ENCODE measurements around the gene RPL41.
A peak's percentile ranks its signal among the peaks of the same experiment; 100 is the strongest.
"Not testable (repeated sequence)": the region's sequence is repeated elsewhere in the genome, so short reads cannot be mapped to it uniquely, and the experiment has no call there.

The RPL41 gene

DNA sequence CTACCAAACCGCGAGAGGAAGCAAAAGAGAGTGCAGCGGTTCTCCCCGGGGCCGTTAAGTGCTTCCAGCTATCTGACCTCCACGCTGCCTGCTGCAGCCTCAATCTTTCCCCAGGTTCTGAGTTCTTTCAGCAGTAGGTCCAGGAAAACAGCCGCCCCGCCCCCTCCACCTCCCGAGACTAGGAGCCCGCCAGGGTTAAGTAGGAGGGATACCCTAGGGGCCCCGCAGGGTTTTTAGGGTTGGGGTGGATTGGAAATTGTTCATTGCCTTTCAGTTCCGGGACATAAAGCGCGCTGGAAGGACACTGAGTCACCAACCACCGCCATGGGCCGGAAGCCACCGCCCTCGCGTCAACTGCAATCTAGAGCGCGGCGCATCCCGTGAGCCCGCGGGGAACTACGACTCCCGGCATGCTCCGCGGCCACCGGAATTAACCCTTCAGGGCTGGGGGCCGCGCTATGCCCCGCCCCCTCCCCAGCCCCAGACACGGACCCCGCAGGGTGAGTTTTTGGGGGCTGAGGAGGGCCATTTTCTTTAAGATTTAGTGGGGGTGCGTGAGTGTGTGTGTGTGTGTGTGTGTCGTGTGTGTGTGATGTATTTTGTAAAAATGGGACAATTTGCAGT, 35.8 kb downstream of the RPL41 start, which contains the start of gene MYL6B:
Gene MYL6B (plus strand): TSS at position 456 of the 624 bp plus-strand sequence. CDS start 1,332 bp downstream, outside the sequence.
- peak; percentile 89 for DNase-seq (ENCODE audit: low read depth, low spot score)
- peak within 1 kb of the TSS; percentile 56 for H3K4me3 ChIP-seq (ENCODE audit: insufficient read length, low read depth)
- H3K9me3 ChIP-seq (ENCODE audit: insufficient read depth, low read length): no peaks in the 10 kb centered on the region
- H3K9ac ChIP-seq (ENCODE audit: insufficient read length, low read depth): peak within 1 kb of the TSS; percentile 85
- peaks cover 5% of the 10 kb centered on the region for H3K4me1 ChIP-seq (ENCODE audit: insufficient read depth, insufficient read length)
- TF ChIP-seq ZNF274 (IDR thresholded peaks at IDR 0.05; ENCODE audit: low read depth, low read length): no peak
- peak; percentile 44 for TF ChIP-seq YY1 (IDR thresholded peaks at IDR 0.05; ENCODE audit: insufficient read depth, insufficient read length)
- H3K27me3 ChIP-seq (ENCODE audit: insufficient read depth, insufficient read length): no peaks in the 10 kb centered on the region
- peaks cover 22% of the 10 kb centered on the region for H3K36me3 ChIP-seq (ENCODE audit: insufficient read depth, insufficient read length, low read length)

- Histone ChIP-seq H3K36me3 (ENCODE audit: insufficient read depth, insufficient read length, low read length) (peaks cover 22% of the 10 kb centered on the region), H3K4me3 (ENCODE audit: insufficient read length, low read depth) (peak overlapping the region; percentile 56), H3K9me3 (ENCODE audit: insufficient read depth, low read length) (no peaks in the 10 kb centered on the region), H3K27me3 (ENCODE audit: insufficient read depth, insufficient read length) (no peaks in the 10 kb centered on the region), H3K4me1 (ENCODE audit: insufficient read depth, insufficient read length) (peaks cover 5% of the 10 kb centered on the region), H3K9ac (ENCODE audit: insufficient read length, low read depth) (peak overlapping the region; percentile 85)
- DNase-seq (ENCODE audit: low read depth, low spot score): no peak
- TF ChIP-seq ZNF274 (IDR thresholded peaks at IDR 0.05; ENCODE audit: low read depth, low read length): no peak
Observed at GRCh38 chr12:56152756-56153677, 36.6 kb downstream of the RPL41 start.

DNA sequence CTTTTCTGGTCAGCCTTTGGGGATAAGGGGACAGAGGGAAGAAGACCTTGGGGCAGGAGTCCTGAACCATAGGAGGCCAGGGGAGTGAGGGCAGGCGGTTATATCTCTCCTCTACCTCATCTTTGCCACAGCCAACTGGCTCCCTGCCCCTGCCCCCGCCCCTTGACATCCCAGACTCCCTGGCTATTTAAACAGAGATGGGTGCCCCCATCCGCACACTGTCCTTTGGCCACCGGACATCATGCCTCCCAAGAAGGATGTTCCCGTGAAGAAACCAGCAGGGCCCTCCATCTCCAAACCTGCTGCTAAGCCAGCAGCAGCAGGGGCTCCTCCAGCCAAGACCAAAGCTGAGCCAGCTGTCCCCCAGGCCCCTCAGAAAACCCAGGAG, 37.2 kb downstream of the RPL41 start:
- Histone ChIP-seq H3K4me1 (ENCODE audit: insufficient read depth, insufficient read length) (peaks cover 5% of the 10 kb centered on the region), H3K36me3 (ENCODE audit: insufficient read depth, insufficient read length, low read length) (peaks cover 25% of the 10 kb centered on the region), H3K27me3 (ENCODE audit: insufficient read depth, insufficient read length) (no peaks in the 10 kb centered on the region), H3K4me3 (ENCODE audit: insufficient read length, low read depth) (no peak overlapping the region), H3K9me3 (ENCODE audit: insufficient read depth, low read length) (no peaks in the 10 kb centered on the region), H3K9ac (ENCODE audit: insufficient read length, low read depth) (peak overlapping the region; percentile 85)
- DNase-seq (ENCODE audit: low read depth, low spot score): no peak
- no peak for TF ChIP-seq ZNF274 (IDR thresholded peaks at IDR 0.05; ENCODE audit: low read depth, low read length)

DNA sequence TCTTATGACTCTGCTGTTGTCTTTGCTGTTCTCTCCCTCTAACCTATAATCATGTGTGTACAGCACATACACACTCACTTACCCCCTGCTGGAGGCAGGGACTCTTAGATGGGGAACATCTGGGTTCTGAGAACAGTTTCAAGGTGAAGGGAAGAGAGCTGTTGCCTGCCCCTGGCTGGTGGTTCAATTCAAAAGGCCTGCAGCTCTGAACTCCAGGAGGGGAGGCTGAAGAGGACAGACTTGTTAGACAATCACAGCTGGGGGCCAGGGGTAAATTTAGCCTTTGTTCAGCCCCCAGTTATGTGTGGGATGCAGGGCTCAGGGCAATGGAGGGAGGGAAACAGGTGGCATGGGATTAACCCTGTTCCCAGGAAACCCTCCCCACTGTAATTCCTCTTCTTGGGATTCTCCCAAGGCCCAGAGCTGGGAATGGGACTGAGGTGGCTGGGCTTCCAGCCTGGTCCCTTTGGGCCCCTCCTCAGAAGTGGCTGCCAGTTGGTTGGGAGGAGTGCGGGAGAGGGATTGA, 37.9 kb downstream of the RPL41 start:
- no peaks in the 10 kb centered on the region for H3K9me3 ChIP-seq (ENCODE audit: insufficient read depth, low read length)
- no peak overlapping the region for H3K4me3 ChIP-seq (ENCODE audit: insufficient read length, low read depth)
- no peaks in the 10 kb centered on the region for H3K27me3 ChIP-seq (ENCODE audit: insufficient read depth, insufficient read length)
- H3K9ac ChIP-seq (ENCODE audit: insufficient read length, low read depth): no peak overlapping the region
- H3K36me3 ChIP-seq (ENCODE audit: insufficient read depth, insufficient read length, low read length): peaks cover 31% of the 10 kb centered on the region
- DNase-seq (ENCODE audit: low read depth, low spot score): no peak
- TF ChIP-seq YY1 (IDR thresholded peaks at IDR 0.05; ENCODE audit: insufficient read depth, insufficient read length) (no peak), SUZ12 (IDR thresholded peaks at IDR 0.05; ENCODE audit: extremely low read depth, insufficient read depth, insufficient read length) (no peak), ZNF274 (IDR thresholded peaks at IDR 0.05; ENCODE audit: low read depth, low read length) (no peak)
- peaks cover 5% of the 10 kb centered on the region for H3K4me1 ChIP-seq (ENCODE audit: insufficient read depth, insufficient read length)

GRCh38 chr12:56154818-56155217, 38.4 kb downstream of the RPL41 start:
- peaks cover 37% of the 10 kb centered on the region for H3K36me3 ChIP-seq (ENCODE audit: insufficient read depth, insufficient read length, low read length)
- peaks cover 5% of the 10 kb centered on the region for H3K4me1 ChIP-seq (ENCODE audit: insufficient read depth, insufficient read length)
- no peaks in the 10 kb centered on the region for H3K27me3 ChIP-seq (ENCODE audit: insufficient read depth, insufficient read length)
- H3K9me3 ChIP-seq (ENCODE audit: insufficient read depth, low read length): no peaks in the 10 kb centered on the region
- H3K4me3 ChIP-seq (ENCODE audit: insufficient read length, low read depth): no peak overlapping the region
- DNase-seq (ENCODE audit: low read depth, low spot score): no peak
- no peak overlapping the region for H3K9ac ChIP-seq (ENCODE audit: insufficient read length, low read depth)
- TF ChIP-seq YY1 (IDR thresholded peaks at IDR 0.05; ENCODE audit: insufficient read depth, insufficient read length) (no peak), ZNF274 (IDR thresholded peaks at IDR 0.05; ENCODE audit: low read depth, low read length) (no peak), SUZ12 (IDR thresholded peaks at IDR 0.05; ENCODE audit: extremely low read depth, insufficient read depth, insufficient read length) (no peak)

DNA sequence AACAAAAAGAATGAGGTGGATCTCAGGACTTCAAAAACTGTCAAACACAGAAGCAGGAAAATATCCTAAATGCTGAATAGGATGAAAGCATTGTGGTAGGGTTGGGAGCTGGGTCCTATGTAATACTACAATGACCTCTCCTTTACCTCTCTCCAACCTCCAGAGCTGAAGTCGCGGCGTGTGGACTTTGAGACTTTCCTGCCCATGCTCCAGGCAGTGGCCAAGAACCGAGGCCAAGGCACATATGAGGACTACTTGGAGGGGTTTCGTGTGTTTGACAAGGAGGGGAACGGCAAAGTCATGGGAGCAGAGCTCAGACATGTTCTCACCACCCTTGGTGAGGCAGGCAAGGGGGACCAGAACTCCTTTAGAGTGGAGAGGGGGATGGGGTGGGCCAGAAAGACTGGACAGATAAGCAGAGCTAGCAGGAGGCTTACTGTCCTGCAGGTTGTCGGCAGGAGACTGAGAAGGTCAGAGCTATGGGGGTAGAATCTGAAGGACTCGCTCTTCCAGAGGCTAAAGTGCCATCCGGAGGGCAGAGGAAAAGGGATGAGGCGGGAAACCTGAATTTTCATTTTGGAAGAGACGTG, 38.9 kb downstream of the RPL41 start:
- DNase-seq (ENCODE audit: low read depth, low spot score): no peak
- Histone ChIP-seq H3K9ac (ENCODE audit: insufficient read length, low read depth) (no peak overlapping the region), H3K9me3 (ENCODE audit: insufficient read depth, low read length) (no peaks in the 10 kb centered on the region), H3K4me1 (ENCODE audit: insufficient read depth, insufficient read length) (peaks cover 5% of the 10 kb centered on the region), H3K36me3 (ENCODE audit: insufficient read depth, insufficient read length, low read length) (peaks cover 42% of the 10 kb centered on the region), H3K27me3 (ENCODE audit: insufficient read depth, insufficient read length) (no peaks in the 10 kb centered on the region), H3K4me3 (ENCODE audit: insufficient read length, low read depth) (no peak overlapping the region)
- TF ChIP-seq YY1 (IDR thresholded peaks at IDR 0.05; ENCODE audit: insufficient read depth, insufficient read length) (no peak), ZNF274 (IDR thresholded peaks at IDR 0.05; ENCODE audit: low read depth, low read length) (no peak), SUZ12 (IDR thresholded peaks at IDR 0.05; ENCODE audit: extremely low read depth, insufficient read depth, insufficient read length) (no peak)

DNA sequence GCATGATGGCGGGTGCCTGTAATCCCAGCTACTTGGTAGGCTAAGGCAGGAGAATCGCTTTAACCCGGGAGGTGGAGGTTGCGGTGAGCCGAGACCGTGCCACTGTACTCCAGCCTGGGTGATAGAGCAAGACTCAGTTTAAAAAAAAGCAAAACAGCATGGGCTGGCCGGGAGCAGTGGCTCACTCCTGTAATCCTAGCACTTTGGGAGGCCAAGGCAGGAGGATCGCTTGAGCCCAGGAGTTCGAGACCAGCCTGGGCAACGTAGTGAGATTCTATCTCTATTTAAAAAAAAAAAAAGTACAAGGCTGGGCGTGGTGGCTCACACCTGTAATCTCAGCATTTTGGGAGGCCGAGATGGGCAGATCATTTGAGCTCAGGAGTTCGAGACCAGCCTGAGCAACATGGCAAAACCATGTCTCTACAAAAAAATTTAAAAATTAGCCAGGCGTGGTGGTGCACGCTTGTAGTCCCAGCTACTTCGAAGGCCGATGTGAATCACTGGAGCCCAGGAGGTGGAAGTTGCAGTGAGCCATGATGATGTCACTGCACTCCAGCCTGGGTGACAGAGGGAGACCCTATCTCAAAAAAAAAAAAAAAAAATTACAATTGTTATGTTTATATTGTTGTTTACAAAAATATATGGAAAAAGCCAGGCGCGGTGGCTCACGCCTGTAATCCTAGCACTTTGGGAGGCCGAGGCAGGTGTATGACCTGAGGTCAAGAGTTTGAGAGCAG, 40.2 kb downstream of the RPL41 start:
- not testable (repeated sequence) for DNase-seq (ENCODE audit: low read depth, low spot score); H3K9me3 ChIP-seq (ENCODE audit: insufficient read depth, low read length); H3K4me1 ChIP-seq (ENCODE audit: insufficient read depth, insufficient read length); H3K9ac ChIP-seq (ENCODE audit: insufficient read length, low read depth); H3K27me3 ChIP-seq (ENCODE audit: insufficient read depth, insufficient read length)
- H3K4me3 ChIP-seq (ENCODE audit: insufficient read length, low read depth): peak overlapping the region; percentile 39
- peaks cover 55% of the 10 kb centered on the region for H3K36me3 ChIP-seq (ENCODE audit: insufficient read depth, insufficient read length, low read length)
